Activated CD4-positive, alpha-beta T cell treated with anti-CD3 and anti-CD28 coated beads, Interleukin-10, Interleukin-2, amounts not matched to agents 100 ng/mL and 50 ng/mL, durations not matched to agents 16 hours and 8 hours (primary cell): ENCODE measurements around the gene FAM168A.

ENCODE experiments used
- DNase-seq: peaks from one replicate; pipeline ENCODE4 v3.0.0-alpha.2; 2020

Gene FAM168A

DNA sequence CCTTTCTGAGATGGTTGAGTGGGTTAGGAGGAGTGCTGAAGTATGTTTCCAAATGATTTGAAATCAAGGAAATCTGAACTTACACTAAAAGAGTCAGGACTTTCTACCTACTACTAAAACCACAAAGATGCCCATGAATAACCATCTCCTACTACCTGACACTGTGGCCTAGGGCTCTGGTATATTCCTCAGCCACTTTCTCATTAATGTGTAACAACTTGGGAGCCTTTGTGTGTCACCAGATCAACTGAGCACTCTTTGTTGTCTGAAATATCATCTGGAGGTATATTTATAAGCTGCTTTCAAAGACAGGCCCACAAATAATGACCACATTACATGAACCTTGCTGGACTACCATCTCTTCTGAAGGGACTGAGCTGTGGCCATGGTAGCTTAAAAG is 177.8 kb downstream of the FAM168A start:
- no peak for DNase-seq

DNA sequence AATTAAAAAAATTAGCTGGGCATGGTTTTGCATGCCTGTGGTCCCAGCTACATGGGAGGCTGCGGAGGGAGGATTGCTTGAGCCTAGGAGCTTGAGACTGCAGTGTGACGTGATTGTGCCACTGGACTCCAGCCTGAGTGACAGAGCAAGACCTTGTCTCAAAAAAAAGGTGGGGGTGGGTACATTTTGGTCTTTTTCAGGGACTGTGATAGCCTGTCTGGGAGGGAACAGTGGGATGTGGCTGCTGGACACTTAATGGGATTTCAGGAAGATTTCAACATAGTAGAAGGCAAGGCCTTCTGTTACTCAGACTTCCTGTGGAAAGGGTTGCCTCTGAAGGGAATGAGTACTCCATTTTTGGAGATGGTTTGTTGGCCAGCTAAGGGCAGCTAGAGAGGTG is 181.1 kb downstream of the FAM168A start:
- DNase-seq, result no peak

DNA sequence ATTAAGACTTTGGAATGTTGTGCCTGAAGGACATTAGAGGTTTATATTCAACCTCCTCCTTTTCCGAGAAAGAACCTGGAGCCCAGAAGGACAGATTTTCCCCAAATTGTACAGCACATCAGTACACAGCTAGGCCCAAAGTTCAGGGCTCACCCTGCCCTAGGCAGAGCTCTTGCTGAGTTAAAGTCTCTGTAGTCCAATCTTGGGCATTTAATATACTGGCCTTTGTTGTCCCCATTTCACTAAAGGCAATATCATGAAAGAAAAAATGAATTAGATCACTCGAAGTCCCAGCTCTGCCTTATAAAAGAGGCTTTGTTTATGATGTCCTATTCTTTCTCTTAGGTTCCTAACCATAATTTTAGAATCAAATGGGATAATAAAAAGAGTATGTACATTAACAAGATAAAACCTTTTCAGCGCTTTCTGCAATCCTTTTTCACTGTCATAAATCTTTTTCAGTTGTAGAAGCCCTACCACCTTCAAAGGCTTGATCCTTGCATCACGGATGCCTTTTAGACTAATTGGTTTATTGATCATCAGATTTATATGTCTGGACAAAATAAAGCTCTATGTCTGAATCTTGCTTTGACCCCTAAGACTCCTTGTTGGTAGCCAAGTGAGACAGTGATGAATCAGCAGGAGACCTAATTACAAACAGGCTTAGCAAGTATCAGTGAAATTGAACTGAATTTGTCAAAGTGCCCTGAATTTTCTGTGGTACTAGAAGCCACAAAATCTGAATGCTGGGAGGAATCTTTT is 181.9 kb downstream of the FAM168A start:
- DNase-seq, result no peak

DNA sequence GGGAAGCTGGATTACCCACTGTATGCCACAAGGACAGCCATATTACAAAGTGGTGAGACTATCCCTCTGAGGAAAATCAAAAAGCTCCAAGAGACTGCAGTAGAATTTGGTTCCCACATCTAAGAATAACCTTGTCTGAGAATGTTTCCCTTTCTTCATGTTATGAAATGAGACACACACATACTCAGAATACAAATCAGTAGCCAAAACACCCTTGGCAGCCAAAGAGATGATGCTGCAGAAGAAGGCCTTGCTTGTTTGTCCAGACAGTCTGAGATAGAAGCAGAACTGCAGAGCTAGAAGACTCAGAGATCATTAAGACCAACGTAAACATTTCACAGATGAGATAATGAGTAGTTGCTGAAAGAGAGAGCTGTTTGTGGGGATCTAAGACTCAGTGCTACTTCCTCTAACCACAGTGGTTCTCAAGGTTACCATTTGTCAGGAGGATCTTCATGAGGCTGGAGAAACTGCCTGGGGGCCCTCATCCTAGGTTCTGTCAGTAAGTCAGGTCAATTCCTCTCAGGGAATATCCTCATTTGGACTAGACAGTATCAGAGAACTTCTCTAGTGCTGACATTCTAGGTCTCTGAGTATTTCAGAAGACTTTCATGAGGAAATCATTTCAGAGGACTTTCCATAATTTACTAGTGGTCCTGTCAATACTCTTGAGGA is 182.8 kb downstream of the FAM168A start:
- DNase-seq, result peak; percentile 19

DNA sequence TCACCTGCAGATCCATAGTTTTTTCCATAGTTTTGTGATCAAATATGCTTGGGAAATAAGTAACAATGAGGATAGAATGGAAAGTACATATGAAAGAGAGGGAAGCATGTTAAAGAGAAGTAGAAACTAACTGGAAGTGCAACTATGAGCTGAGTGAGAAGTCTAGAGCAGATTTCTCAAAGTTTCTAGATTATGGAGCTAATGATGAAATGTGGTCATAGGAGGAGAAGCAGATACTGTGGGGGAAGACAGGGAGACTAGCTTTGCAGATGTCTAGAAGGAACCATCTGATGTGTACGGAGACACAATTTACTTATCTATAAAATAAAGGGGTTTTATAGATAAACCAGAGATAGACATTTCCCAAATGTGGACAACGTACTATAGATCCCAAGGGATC is 184.7 kb downstream of the FAM168A start:
- DNase-seq, result no peak

DNA sequence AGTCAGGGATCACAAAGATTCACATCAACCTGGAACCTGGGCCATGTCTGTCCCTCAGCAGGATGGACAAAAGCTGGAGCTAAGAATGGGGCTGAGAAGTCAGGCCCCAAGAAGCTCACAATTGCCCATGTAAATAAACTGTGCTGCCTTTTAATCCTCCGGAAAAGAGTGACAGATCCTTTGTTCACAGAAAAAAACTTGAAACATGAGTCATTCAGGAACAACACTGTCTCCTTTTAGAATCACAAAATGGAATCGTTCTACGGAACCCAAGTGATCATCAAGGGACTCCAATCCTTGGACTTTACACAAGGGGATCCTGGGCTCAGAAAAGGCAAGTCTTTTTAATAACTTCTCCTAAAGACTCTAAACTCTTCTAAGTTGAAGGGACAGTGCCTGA is 185.6 kb downstream of the FAM168A start:
- no peak for DNase-seq

DNA sequence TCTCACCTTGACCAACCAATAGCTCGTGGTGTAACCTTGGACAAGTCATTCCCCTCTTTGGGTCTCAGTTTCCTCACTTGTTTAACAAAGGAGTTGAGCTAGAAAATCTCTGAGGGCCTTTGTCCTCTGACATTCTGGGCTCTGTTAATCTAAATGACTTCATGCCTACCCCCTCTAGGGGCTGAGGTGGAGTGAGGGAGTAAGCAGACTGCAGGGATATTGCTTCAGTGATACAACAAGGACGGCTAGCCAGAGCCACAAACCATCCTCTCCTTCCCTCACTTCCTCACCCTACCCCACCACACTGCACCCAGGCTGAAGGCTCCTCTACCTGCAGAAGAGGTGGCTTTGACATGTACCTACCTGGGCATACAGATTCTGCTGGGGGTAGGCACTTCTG is 186.9 kb downstream of the FAM168A start:
- DNase-seq, result no peak

DNA sequence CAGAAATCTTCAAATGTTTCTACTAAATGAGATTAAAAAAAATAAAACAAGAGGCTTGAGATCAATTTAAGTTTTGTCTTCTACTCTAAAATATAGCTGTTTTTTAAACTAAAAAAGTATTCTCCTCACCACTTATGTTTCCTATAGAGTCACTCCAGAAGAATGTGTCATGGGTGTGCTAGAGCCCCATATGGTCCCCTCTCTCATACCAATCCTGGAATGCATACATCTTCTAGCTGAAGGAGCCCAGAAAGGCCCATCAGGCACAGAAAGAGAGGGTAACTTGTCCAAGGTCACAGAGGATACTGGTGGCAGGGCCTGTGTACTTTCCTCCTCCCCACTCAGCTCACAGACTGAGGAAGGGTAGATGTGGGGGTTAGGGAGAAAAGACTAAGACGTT is 187.3 kb downstream of the FAM168A start:
- no peak for DNase-seq

DNA sequence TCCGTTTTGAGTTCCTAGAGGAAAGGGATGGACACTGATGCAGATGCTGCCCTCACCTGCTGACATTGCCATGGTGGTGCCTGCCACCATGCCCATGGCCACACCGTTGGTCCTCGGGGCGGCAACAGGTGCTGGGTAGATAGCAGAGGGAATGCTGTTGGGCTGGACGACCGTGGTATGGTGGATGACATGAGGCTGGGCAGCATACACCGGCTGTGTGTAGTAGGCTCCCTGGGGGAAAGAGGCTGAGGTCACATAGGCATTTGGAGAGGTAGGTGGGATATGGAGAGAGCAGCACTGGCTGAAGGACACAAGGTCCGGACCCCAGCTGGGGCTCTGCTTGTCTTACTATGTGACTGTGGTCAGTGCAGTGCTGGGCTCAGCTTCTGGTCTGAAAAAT is 188.5 kb downstream of the FAM168A start:
- DNase-seq, result no peak

DNA sequence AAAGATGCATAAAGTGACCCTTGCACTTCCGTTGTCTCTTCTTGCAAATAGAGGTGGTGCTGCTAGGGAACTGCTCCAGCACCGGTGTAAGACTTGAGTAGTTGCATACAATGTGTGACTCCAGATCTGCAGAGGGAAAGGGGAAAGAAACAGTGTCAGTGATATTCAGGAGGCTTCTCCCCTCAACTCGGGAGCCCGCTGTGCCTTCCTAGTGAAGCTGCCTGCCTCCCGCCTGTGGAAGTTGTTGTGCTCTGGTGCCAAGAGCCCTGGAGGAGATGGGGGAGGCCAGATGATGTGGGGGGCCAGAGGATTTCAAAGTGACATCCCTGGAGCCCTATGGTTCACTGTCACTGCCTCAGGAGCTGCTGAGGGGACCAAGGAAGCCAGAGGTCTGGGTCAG is 191.3 kb downstream of the FAM168A start:
- no peak for DNase-seq

DNA sequence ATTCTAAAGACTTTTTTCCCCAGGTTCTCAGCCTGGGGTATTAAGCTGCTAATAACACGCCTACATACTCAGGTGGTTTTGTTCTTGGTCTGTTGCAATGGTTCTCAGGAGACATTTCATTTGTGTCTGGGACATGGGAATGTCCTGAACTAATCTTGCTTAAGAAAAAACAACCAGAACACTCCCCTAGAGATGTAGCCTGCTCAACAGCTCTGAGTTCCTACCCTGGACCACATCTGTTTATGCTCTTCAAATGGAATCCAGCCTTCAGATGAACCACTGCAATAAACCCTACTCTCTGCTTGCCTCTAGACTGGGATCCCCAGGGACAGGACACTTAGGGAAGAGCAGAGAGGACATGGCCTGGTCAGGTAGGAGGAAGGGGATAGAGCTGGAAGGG is 191.8 kb downstream of the FAM168A start:
- DNase-seq, result no peak

DNA sequence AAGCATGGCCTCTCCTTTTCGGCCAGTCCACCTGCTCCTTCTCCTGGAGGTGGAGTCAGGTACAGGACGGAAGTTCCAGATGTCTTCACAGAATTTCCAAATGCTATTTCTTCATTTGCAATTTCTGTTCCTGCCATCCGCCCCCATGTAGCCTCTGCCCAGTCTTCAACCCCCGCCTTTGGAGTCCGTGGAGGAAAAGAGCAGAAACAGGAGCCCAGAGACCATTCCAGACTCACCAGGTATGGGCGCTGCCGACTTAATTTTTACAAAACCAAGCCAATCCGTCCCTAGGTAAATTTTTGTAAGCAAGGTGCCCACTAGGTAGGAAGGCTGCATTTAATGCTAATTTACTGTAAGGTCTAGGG is 192.8 kb downstream of the FAM168A start:
- no peak for DNase-seq

DNA sequence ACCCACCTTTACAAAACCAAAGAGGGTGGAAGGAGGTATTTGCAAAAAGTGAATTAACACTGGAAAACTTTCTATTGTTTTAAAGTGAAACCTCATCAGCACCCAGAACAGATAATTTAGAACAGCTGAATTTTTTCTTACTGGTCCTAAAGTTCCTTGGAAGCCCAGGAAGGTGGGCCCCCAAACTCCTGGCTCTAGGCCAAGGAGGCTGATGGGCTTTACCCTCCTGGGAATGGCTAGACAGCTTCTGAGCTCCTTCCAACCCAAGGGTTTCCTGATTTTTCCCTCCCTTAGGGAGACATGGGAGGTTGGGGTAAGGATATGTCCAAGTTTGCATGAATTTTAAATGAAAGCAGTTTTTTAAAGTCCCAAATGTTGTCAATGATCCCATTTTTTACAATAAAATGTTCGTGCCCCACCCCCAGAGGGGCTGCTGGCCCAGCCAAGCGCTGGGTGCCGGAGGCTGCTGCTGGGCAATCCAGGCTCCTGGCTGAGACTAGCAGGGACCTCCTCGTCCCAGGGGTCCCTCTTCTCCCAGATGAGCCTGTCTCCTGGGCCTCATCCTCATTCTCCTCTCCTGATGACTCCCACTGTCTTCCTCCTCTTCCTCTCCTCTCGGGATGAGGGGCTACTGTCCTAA is 193.3 kb downstream of the FAM168A start:
- no peak for DNase-seq

DNA sequence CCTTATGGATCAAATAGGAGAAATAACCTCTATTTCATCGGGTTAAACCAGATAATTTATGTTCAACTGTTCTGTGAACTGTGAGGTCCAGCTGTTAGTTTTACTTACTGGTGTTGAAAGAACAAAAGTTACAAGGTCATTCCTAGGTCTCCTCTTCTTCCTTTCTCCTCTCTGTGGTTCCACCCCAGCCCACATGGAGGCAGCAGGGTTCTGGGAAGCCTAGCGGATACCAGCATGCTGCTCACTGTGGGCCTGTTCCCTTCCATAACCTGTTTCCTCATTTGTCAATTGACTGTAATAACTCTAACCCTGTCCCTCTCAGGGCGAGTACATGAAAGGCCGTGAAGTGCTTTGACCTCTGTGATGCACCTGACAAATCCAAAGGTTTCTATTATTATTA is 193.9 kb downstream of the FAM168A start:
- DNase-seq, result no peak

DNA sequence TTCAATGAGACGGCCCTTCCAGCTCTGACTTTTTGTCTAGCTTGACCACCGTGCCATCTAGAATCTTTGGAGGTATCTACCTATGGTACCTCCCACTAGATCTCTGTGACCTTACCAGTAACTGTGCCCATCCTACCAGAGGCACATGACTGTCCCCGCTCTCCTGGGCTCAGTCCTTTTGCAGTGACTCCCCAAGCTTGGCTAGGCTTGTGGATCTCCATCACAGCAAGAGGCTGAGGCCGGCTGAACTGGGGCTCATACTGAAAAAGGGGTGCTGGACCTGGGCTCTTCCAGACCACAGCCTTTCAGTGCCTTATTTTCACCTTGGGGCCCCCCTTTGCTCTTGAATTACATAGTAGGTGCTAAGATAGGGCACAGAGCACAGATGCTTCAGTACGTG is 194.4 kb downstream of the FAM168A start:
- DNase-seq, result no peak

DNA sequence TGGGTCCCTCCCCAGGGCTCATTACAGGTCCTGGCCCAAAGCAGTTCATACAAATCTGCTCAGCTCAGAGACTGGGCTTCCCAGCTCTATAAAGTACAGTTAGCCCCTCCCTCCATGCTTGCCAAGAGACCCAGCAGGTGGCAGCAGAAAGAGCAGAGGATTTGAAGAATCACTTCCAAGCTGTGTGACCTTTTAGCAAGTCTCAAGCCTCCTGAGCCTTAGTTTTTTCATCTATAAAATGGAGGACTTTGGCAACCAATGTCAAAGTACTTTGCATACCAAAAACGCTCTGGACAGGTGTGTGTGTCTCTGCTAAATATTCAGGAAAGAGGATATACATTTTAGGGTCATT is 195.1 kb downstream of the FAM168A start:
- DNase-seq, result peak; percentile 26

DNA sequence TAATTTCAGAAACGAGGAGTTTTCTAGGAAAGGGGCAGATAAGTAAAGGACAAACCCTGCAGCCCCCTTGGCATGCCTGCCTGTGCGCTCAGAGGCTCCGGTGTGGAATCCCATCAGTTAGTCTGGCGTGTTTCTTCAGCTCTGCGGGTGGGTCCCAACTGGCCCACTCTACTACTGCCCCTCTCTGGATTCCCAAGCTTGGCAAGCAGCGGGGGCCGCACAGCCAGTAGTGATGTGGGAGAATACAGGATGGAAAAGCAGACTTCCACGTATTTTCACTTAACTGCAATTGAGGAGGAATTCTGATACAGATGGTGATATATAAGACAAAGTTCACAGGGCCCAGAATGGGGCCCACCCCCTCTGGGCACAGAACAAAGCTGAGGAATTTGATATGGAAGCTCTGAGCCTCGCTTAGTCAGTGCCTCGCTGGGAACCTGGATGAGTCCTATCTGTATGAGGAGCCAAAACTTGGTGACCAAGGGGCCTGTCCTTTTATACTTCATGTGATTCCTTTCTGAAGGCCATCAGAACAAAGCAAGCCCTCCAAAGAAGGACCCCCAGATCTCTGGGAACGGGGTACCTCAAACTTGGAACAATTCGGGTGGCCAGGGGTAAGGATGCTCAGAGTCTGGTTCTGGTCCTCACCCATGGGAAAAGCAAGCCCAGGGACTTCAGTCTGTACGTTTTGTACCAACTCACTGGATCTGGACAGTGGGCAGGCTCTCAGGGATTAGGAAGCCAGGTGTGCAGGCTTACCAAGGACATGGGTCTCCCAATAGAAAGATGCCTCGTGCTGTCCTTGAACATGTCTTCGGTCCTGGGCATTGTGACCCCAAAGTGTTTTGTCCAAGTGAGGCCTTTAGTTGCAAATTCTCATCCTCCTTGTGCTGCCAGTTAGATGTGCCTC is 195.7 kb downstream of the FAM168A start:
- no peak for DNase-seq

DNA sequence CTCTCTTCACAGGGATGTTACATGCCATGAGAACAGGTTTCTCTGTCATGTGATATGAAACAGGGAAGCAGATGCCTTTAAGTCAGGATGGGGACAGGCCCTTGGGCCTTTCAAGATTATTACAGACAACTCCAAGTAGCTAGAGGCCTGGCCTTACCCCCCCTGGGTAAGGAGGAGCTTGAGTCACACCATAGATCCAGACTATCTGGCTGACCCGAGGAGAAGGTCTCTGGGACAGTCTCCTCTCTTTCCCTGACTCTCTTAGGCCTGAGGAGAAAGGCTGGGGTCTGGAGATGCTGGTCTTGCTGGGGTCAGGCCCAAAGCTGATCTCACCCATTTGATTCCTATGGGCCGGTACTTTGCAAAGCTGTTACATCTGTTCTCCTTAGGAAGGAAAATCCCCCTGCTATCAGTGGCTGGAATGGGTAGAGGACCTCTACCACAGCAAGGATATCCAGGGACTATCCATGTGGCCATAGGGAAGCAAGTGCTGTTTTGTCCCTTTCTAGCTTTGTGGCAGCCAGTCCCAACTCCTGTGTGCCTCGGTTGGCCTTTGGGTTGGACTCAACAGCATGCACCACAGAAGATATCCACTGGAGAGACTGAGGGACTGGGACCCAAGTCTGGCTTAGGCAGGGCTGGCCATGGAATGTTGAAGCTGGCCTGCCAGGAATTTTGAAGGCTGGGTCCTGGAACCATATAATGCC is 196.5 kb downstream of the FAM168A start:
- no peak for DNase-seq

DNA sequence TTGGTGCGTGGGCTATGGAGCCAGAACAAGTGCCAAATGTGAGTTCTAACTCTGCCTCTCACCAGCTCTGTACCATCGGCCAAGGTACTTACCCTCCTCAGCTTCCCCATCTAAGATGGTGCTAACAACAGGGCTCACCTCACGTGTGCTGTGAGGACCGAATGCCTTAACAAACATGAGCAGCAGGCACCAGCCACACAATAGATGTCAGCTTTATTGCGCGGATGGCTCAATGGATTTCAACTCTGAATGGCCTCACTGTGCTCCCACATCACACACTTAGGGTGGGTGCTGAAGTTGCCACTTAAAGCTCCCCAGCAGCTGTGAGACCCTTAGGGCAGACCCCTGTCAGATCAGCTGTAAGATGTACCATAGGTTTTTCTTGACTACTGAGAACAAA is 197.6 kb downstream of the FAM168A start:
- no peak for DNase-seq

DNA sequence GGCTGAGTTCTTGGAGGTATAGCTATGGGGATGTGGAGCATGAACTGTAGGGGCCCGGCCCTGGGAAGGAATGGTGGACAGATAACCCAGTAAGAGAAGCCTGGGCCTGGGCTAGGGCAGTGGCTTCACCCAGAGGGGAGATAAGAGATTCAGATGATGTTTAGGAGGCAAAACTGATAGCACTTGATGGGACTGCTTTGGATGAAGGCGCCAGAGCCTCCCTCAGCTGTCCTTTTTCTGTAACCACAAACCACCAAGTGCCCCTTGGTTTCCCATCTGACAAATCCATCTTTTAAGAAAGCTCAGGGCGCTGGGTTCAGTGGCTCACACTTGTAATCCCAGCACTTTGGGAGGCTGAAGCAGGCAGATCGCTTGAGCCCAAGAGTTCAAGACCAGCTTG is 198.3 kb downstream of the FAM168A start:
- DNase-seq, result no peak

DNA sequence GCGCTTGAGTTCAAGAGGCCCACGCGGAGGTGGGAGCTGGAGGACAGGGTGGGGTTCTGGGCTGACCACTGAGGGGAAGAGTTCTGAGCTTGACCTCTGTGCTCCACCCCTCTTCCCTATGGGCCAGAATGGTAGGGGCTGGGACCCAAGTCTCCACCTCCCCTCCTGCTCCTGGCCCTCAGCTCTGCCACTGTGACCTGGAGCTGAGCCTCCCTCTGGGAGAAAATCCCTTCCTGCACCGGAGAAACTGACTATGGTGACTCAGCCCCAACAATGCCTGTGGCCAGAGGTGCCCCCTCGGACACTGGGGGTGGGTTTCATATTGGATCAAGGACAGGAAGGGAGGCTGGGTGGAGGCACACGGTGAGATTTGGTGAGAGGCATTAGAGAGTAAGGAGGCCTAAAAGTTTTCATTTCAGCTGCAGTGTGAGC is 198.7 kb downstream of the FAM168A start:
- DNase-seq, result no peak

DNA sequence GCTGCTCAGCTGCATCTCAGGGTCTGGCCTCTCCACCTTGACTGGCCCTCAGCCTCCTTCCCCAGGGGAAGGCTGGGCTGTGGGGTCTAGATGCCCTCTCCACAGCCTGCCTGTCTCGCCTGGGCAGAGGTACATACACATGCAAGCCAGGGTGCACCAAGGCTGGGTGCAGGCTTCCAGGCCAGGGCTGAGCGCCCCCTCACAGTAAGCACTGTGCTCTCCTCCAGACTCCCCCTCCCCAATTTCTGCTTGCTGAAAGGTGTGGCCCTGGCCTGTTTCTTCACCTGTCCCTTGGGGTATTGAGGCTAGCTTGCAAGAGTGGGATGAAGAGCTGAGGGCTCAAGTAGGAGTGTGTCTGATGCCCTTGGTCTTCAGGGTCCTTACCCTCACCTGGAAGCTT is 199.2 kb downstream of the FAM168A start:
- DNase-seq, result no peak

DNA sequence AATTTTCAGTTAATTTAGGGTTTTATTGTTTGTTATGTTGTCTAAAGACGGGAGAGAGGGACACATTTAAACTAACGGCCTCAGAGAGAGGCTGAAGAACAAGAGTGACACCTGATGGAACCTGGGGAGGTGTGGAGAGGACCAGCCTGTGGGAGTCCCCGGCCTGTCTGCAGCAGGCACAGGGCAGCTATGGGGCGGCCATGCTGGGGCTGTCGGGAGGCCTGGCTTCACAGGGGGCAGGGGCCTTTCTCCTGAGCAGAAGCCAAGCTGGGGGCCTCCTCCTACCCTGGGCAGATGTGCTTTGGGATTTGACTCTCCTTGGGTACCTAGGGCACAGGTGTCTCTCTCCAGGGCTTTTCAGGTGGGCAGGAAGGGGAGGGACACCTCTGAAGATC is 199.8 kb downstream of the FAM168A start:
- DNase-seq, result no peak
